ENCODE measurements around the gene RNF208. TPM values are rescaled to one million over a fixed set of nuclear protein-coding genes. Genes with fewer than 3 reads are reported as not detected.

The RNF208 gene
- total RNA-seq, 4 donors from 2014 or later: 1.2 to 4.2 (median 2.4) TPM

GRCh38 chr9:137227054-137227852 lies 5.2 kb upstream of the RNF208 start, which contains the start of gene RNF224:
Gene RNF224 (plus strand): TSS chr9:137227502. CDS start chr9:137228336, 834 bp downstream.
- TF ChIP-seq POLR2A (IDR thresholded peaks at IDR 0.05; ENCODE audit: low read depth) (no peak), POLR2AphosphoS5 (IDR thresholded peaks at IDR 0.05) (peak in 1 of 2 donors; percentile 19)
- TF ChIP-seq, protein P1, sequence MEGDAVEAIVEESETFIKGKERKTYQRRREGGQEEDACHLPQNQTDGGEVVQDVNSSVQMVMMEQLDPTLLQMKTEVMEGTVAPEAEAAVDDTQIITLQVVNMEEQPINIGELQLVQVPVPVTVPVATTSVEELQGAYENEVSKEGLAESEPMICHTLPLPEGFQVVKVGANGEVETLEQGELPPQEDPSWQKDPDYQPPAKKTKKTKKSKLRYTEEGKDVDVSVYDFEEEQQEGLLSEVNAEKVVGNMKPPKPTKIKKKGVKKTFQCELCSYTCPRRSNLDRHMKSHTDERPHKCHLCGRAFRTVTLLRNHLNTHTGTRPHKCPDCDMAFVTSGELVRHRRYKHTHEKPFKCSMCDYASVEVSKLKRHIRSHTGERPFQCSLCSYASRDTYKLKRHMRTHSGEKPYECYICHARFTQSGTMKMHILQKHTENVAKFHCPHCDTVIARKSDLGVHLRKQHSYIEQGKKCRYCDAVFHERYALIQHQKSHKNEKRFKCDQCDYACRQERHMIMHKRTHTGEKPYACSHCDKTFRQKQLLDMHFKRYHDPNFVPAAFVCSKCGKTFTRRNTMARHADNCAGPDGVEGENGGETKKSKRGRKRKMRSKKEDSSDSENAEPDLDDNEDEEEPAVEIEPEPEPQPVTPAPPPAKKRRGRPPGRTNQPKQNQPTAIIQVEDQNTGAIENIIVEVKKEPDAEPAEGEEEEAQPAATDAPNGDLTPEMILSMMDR (IDR thresholded peaks at IDR 0.05): peak; percentile 74 to 95 (median 86)
- H3K36me3 ChIP-seq: no peaks in the 10 kb centered on the region
- WGBS: 3% methylated on average over 6 of the region's 25 CpGs
- DNase-seq (ENCODE audit: extremely low spot score): no peak
- H3K27ac ChIP-seq (replicated peaks in 1 of 4): no peak within 1 kb of the TSS
- H3K4me1 ChIP-seq: peaks cover 15 to 30% (median 27%) of the 10 kb centered on the region in 4 donors
- no peak within 1 kb of the TSS for H3K4me3 ChIP-seq
- intact Hi-C loops (cut with DNase I): loop anchor here (2.0 kb wide), 1 partner anchor 108 kb away; no protein-coding TSS in a partner anchor
- H3K9me3 ChIP-seq: no peaks in the 10 kb centered on the region
- H3K27me3 ChIP-seq: peaks cover 0 to 58% (median 40%) of the 10 kb centered on the region in 4 donors

GRCh38 chr9:137226338-137227053 lies 4.5 kb upstream of the RNF208 start:
- WGBS: 68% methylated on average over 16 of the region's 18 CpGs
- H3K27ac ChIP-seq (replicated peaks in 1 of 4): no peak overlapping the region
- intact Hi-C loops (cut with DNase I): loop anchor here (2.0 kb wide), 1 partner anchor 108 kb away; no protein-coding TSS in a partner anchor
- H3K4me1 ChIP-seq: peaks cover 17 to 34% (median 31%) of the 10 kb centered on the region in 4 donors
- no peaks in the 10 kb centered on the region for H3K36me3 ChIP-seq
- no peak overlapping the region for H3K4me3 ChIP-seq
- no peaks in the 10 kb centered on the region for H3K9me3 ChIP-seq
- no peak for DNase-seq (ENCODE audit: extremely low spot score)
- peaks cover 0 to 51% (median 35%) of the 10 kb centered on the region in 4 donors for H3K27me3 ChIP-seq
- TF ChIP-seq, protein P1 (IDR thresholded peaks at IDR 0.05): no peak
- no peak for TF ChIP-seq EP300 (IDR thresholded peaks at IDR 0.05)

DNA sequence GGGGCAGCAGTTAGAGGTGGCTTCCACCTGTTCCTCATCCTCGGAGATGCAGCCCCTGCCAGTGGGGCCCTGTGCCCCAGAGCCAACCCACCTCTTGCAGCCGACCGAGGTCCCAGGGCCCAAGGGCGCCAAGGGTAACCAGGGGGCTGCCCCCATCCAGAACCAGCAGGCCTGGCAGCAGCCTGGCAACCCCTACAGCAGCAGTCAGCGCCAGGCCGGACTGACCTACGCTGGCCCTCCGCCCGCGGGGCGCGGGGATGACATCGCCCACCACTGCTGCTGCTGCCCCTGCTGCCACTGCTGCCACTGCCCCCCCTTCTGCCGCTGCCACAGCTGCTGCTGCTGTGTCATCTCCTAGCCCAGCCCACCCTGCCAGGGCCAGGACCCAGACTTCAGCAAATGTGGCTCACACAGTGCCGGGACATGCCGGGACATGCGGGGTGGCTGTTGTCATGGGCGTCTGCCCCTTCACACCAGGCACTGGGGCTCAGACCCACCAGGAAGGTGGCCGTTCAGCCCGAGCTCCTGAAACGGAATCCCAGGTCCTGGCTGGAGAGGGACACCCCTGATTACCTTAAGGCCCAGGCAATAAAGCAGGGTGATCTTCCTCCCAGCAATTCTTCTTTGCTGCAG lies 3.8 kb upstream of the RNF208 start:
- 83% methylated on average over 9 of the region's 21 CpGs for WGBS
- intact Hi-C loops (cut with DNase I): loop anchor here (2.0 kb wide), 1 partner anchor 107 kb away; no protein-coding TSS in a partner anchor
- Histone ChIP-seq H3K27me3 (peaks cover 0 to 44% (median 28%) of the 10 kb centered on the region in 4 donors), H3K9me3 (no peaks in the 10 kb centered on the region), H3K4me3 (no peak overlapping the region), H3K4me1 (peaks cover 21 to 41% (median 36%) of the 10 kb centered on the region in 4 donors), H3K36me3 (no peaks in the 10 kb centered on the region), H3K27ac (replicated peaks in 1 of 4) (no peak overlapping the region)
- no peak for DNase-seq (ENCODE audit: extremely low spot score)
- TF ChIP-seq EP300 (IDR thresholded peaks at IDR 0.05) (no peak), POLR2AphosphoS5 (IDR thresholded peaks at IDR 0.05) (no peak), POLR2A (IDR thresholded peaks at IDR 0.05; ENCODE audit: low read depth) (no peak)
- TF ChIP-seq, protein P1 (IDR thresholded peaks at IDR 0.05): no peak

DNA sequence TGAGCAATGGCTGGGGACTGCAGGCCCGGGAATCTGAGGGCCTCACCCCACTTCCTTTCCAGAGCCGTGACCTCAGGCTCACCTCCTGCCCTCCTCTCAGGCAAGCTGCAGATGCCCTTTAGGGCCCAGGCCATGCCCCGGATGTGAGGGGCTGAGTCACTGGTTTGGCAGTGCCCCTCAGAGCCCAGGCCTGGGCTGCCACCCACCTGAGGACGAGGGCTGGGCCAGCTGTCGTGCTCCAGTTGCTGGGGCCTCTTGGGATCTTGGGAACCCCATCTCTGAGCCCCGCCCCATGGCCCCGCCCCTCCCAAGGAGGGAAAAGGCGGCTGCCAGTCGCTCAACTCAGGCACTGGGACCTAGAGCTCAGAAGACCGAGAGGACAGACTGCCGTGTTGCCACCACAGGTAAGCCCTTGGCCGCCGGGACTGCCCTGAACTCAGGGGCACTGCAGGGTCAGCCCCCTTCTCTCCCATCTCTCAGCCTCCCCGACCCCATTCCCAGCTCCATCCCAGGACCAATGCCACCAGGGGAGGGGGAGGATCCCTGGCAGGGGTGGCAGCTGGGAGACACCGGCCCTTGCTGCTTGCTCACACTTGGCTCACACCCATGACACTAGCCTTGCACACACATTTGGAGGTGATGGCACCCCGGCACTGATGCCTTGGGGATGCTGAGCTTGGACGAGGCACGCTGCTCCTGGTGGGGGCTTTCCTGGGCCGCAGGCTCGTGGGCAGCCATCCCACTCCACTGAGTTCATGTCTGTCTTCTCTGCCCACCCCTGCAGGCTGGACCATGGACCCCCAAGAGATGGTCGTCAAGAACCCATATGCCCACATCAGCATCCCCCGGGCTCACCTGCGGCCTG lies 3.0 kb upstream of the RNF208 start, which contains the start of gene CYSRT1:
Gene CYSRT1 (plus strand): TSS at position 345 of the 865 bp plus-strand sequence. CDS start 448 bp downstream, at position 793.
- H3K36me3 ChIP-seq: no peaks in the 10 kb centered on the region
- TF ChIP-seq, protein P1 (IDR thresholded peaks at IDR 0.05): no peak
- TF ChIP-seq EP300 (IDR thresholded peaks at IDR 0.05): no peak
- TF ChIP-seq POLR2A (IDR thresholded peaks at IDR 0.05; ENCODE audit: low read depth): no peak
- TF ChIP-seq POLR2AphosphoS5 (IDR thresholded peaks at IDR 0.05): no peak
- no peak for DNase-seq (ENCODE audit: extremely low spot score)
- H3K27me3 ChIP-seq: peaks cover 0 to 36% (median 21%) of the 10 kb centered on the region in 4 donors
- intact Hi-C loops (cut with DNase I): loop anchor here (5.0 kb wide), 1 partner anchor 38 kb away; the partner anchor contains the start of genes ANAPC2 and SSNA1
- peaks cover 21 to 46% (median 36%) of the 10 kb centered on the region in 4 donors for H3K4me1 ChIP-seq
- H3K4me3 ChIP-seq: peak within 1 kb of the TSS; percentile 72 to 87 (median 80)
- WGBS: 64% methylated on average over 11 of the region's 23 CpGs
- no peaks in the 10 kb centered on the region for H3K9me3 ChIP-seq
- H3K27ac ChIP-seq (replicated peaks in 1 of 4): peak within 1 kb of the TSS; percentile 91 to 94 (median 92)

Data from esophagus muscularis mucosa (tissue), 4 donors.